Epithelial cell of esophagus (primary cell): ENCODE data around the gene INSYN1.

Source experiments
- DNase-seq: peaks from one replicate; pipeline ENCODE4 v3.0.0; 2010; ENCODE audit warnings: low read depth
- H3K4me3 ChIP-seq: 2 replicates; pipeline ENCODE4 v1.5.1; 2011; ENCODE audit warnings: mild to moderate bottlenecking, low read length, control low read depth
- CTCF ChIP-seq: IDR thresholded peaks from 2 replicates; pipeline ENCODE4 v1.5.1; 2011; ENCODE audit warnings: low read depth, mild to moderate bottlenecking, low read length, control low read depth, inconsistent platforms; ENCODE audit not compliant: insufficient read depth; ENCODE audit errors: missing control alignments

INSYN1 gene

GRCh38 chr15:73784291-73784690 lies 31.1 kb upstream of the INSYN1 start:
- H3K4me3 ChIP-seq: no peak overlapping the region
- TF ChIP-seq CTCF: no peak
- DNase-seq: no peak

- DNase-seq: no peak
- H3K4me3 ChIP-seq: no peak overlapping the region
- no peak for TF ChIP-seq CTCF
Measured at GRCh38 chr15:73782344-73782959, 29.3 kb upstream of the INSYN1 start.

GRCh38 chr15:73781038-73781925 lies 28.1 kb upstream of the INSYN1 start:
- peak; percentile 56 for TF ChIP-seq CTCF
- peak; percentile 52 for DNase-seq
- H3K4me3 ChIP-seq: no peak overlapping the region

- no peak overlapping the region for H3K4me3 ChIP-seq
- TF ChIP-seq CTCF: no peak
- no peak for DNase-seq
Measured at GRCh38 chr15:73779974-73780373, 26.8 kb upstream of the INSYN1 start.

GRCh38 chr15:73777741-73778140 lies 24.6 kb upstream of the INSYN1 start:
- TF ChIP-seq CTCF: no peak
- H3K4me3 ChIP-seq: no peak overlapping the region
- peak; percentile 96 for DNase-seq

- DNase-seq: no peak
- no peak for TF ChIP-seq CTCF
- H3K4me3 ChIP-seq: no peak overlapping the region
Measured at GRCh38 chr15:73773428-73773827, 20.3 kb upstream of the INSYN1 start.

- TF ChIP-seq CTCF: no peak
- no peak for DNase-seq
- H3K4me3 ChIP-seq: no peak overlapping the region
Measured at GRCh38 chr15:73771385-73772045, 18.4 kb upstream of the INSYN1 start.
